Hepatocyte (in vitro differentiated cells): Measurements from ENCODE around the gene SORL1-AS1.
"Not testable (repeated sequence)": the region's sequence is repeated elsewhere in the genome, so short reads cannot be mapped to it uniquely, and the experiment has no call there.

Experiments used
- DNase-seq: peaks from one replicate; pipeline ENCODE4 v3.0.0-alpha.2; 2016; ENCODE audit warnings: low spot score
- H2AFZ ChIP-seq: fragments of 200-600 bp; sonication (generic); 2 replicates; pipeline ENCODE4 v1.6.0; 2016; ENCODE audit warnings: antibody characterized with exemption, mild to moderate bottlenecking
- H3K27ac ChIP-seq: fragments of 200-600 bp; sonication (generic); 2 replicates; pipeline ENCODE4 v1.5.1; 2016; ENCODE audit warnings: mild to moderate bottlenecking
- H3K27me3 ChIP-seq: fragments of 200-600 bp; sonication (generic); 2 replicates; pipeline ENCODE4 v1.6.1; 2016
- H3K36me3 ChIP-seq: fragments of 200-600 bp; sonication (generic); replicated peaks from 2 replicates; pipeline ENCODE4 v1.5.1; 2016; ENCODE audit warnings: low read depth; ENCODE audit not compliant: insufficient read depth
- H3K4me1 ChIP-seq: fragments of 200-600 bp; sonication (generic); 2 replicates; pipeline ENCODE4 v1.5.1; 2016; ENCODE audit warnings: mild to moderate bottlenecking, moderate library complexity; ENCODE audit not compliant: insufficient read depth
- H3K4me2 ChIP-seq: fragments of 200-600 bp; sonication (generic); 2 replicates; pipeline ENCODE4 v1.6.0; 2016
- H3K4me3 ChIP-seq: fragments of 200-600 bp; sonication (generic); 2 replicates; pipeline ENCODE4 v1.5.1; 2016; ENCODE audit warnings: mild to moderate bottlenecking
- H3K79me2 ChIP-seq: fragments of 200-600 bp; sonication (generic); 2 replicates; pipeline ENCODE4 v1.6.0; 2017; ENCODE audit warnings: mild to moderate bottlenecking
- H3K9me2 ChIP-seq: fragments of 200-600 bp; sonication (generic); replicated peaks from 2 replicates; pipeline ENCODE4 v1.6.0; 2017; ENCODE audit warnings: mild to moderate bottlenecking; ENCODE audit not compliant: insufficient read depth
- H3K9me3 ChIP-seq: fragments of 200-600 bp; sonication (generic); 2 replicates; pipeline ENCODE4 v1.5.1; 2016; ENCODE audit warnings: low read depth, mild to moderate bottlenecking
- H4K20me1 ChIP-seq: fragments of 200-600 bp; sonication (generic); 2 replicates; pipeline ENCODE4 v1.6.0; 2016; ENCODE audit warnings: mild to moderate bottlenecking; ENCODE audit not compliant: insufficient read depth, poor library complexity, severe bottlenecking
- EZH2 ChIP-seq: fragments of 200-600 bp; sonication (generic); IDR thresholded peaks from 2 replicates; pipeline ENCODE4 v1.6.1; 2016; ENCODE audit warnings: antibody characterized with exemption, mild to moderate bottlenecking, borderline replicate concordance
- EZH2phosphoT487 ChIP-seq: fragments of 200-600 bp; sonication (generic); IDR thresholded peaks from one replicate; pipeline ENCODE4 v1.6.1; 2018; ENCODE audit warnings: antibody characterized with exemption, mild to moderate bottlenecking, low read depth, moderate library complexity; ENCODE audit not compliant: unreplicated experiment, severe bottlenecking
- WGBS: methylation state at CpG from one replicate; pipeline ENCODE4 v1.1.6; 2016; ENCODE audit warnings: low lambda C conversion rate; ENCODE audit errors: missing lambda C conversion rate; 5-methylcytosine and 5-hydroxymethylcytosine counted together
- TF ChIP-seq, protein P1 (sequence below): fragments of 200-600 bp; sonication (generic); IDR thresholded peaks from 2 replicates; pipeline ENCODE4 v1.5.1; 2016; ENCODE audit warnings: antibody characterized with exemption, mild to moderate bottlenecking; ENCODE audit not compliant: poor library complexity

Gene SORL1-AS1

DNA sequence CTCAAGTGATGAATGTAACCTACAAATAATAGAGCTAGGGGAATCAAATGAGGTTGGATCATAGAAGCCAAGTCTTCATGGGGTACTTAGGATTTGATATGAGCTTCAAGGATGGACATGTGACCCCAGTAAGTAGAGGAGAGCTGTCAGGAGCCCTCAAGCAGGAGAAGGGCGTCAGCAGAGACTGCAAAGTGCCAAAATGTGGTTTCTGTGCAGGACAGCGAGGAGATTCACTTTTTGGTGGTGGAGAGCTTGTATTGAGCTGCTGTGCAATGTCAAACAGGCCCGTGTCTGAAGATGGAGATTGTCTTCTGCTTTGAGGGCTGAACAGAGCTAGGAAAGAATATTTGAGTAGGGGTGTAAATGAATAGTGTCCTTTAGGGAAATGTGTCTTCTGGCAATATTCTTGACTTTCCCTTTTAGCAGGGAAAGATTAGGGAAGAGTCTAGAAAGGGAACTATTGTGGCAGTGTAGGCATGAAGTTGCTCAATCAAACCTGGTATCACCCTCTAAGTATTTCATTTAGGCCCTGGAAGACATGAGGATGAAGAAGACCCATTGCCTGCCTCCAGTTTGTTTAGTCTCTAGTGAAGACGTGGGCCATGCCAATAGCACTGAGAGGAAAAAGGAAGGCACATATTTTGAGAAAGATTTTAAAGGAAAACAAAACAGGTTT is 31.2 kb upstream of the SORL1-AS1 start:
- Histone ChIP-seq H3K9me3 (no peaks in the 10 kb centered on the region), H2AFZ (no peak overlapping the region), H4K20me1 (no peaks in the 10 kb centered on the region), H3K9me2 (no peaks in the 10 kb centered on the region), H3K4me1 (peaks cover 4% of the 10 kb centered on the region), H3K4me2 (no peak overlapping the region), H3K27ac (no peak overlapping the region), H3K4me3 (no peak overlapping the region), H3K27me3 (no peaks in the 10 kb centered on the region), H3K79me2 (no peaks in the 10 kb centered on the region), H3K36me3 (no peaks in the 10 kb centered on the region)
- whole genome bisulfite sequencing = 84% methylated on average over 4 of the region's 4 CpGs
- DNase-seq = no peak
- TF ChIP-seq EZH2 (no peak), EZH2phosphoT487 (no peak)
- TF ChIP-seq, protein P1, sequence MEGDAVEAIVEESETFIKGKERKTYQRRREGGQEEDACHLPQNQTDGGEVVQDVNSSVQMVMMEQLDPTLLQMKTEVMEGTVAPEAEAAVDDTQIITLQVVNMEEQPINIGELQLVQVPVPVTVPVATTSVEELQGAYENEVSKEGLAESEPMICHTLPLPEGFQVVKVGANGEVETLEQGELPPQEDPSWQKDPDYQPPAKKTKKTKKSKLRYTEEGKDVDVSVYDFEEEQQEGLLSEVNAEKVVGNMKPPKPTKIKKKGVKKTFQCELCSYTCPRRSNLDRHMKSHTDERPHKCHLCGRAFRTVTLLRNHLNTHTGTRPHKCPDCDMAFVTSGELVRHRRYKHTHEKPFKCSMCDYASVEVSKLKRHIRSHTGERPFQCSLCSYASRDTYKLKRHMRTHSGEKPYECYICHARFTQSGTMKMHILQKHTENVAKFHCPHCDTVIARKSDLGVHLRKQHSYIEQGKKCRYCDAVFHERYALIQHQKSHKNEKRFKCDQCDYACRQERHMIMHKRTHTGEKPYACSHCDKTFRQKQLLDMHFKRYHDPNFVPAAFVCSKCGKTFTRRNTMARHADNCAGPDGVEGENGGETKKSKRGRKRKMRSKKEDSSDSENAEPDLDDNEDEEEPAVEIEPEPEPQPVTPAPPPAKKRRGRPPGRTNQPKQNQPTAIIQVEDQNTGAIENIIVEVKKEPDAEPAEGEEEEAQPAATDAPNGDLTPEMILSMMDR = no peak

- DNase-seq = no peak
- Histone ChIP-seq H4K20me1 (no peaks in the 10 kb centered on the region), H3K4me2 (no peak overlapping the region), H3K36me3 (no peaks in the 10 kb centered on the region), H3K9me2 (no peaks in the 10 kb centered on the region), H3K4me1 (peaks cover 4% of the 10 kb centered on the region), H3K79me2 (no peaks in the 10 kb centered on the region), H3K27me3 (no peaks in the 10 kb centered on the region), H2AFZ (no peak overlapping the region), H3K9me3 (no peaks in the 10 kb centered on the region), H3K27ac (no peak overlapping the region), H3K4me3 (no peak overlapping the region)
- WGBS = 84% methylated on average over 9 of the region's 9 CpGs
- TF ChIP-seq, protein P1 = no peak
- TF ChIP-seq EZH2 = no peak
- TF ChIP-seq EZH2phosphoT487 = no peak
Observed at GRCh38 chr11:121482231-121483129, 29.7 kb upstream of the SORL1-AS1 start.

GRCh38 chr11:121481484-121482230 is 28.9 kb upstream of the SORL1-AS1 start:
- not testable (repeated sequence) for H3K9me2 ChIP-seq, H3K36me3 ChIP-seq, H2AFZ ChIP-seq, H3K79me2 ChIP-seq, H3K4me3 ChIP-seq, H4K20me1 ChIP-seq, H3K9me3 ChIP-seq, H3K4me2 ChIP-seq, H3K4me1 ChIP-seq, DNase-seq, H3K27me3 ChIP-seq, H3K27ac ChIP-seq
- WGBS = 93% methylated on average over 2 of the region's 2 CpGs
